NCI-H2196 treated with DMSO at 0.1 percent for 48 hours (cell line): Measurements from ENCODE around the gene TM4SF4.
A peak's percentile ranks its signal among the peaks of the same experiment; 100 is the strongest.

Experiments
- DNase-seq: peaks from one replicate; lab custom pipeline; 2025; ENCODE audit not compliant: unreplicated experiment; lab: John Stamatoyannopoulos, UW

Gene TM4SF4

GRCh38 chr3:149454746-149455145, 19.8 kb upstream of the TM4SF4 start:
- no peak for DNase-seq

GRCh38 chr3:149455366-149455765, 19.1 kb upstream of the TM4SF4 start:
- DNase-seq = no peak

- DNase-seq = no peak
These were observed 18.5 kb upstream of the TM4SF4 start for GRCh38 chr3:149455989-149456388.

- DNase-seq = no peak
These were observed 14.9 kb upstream of the TM4SF4 start for GRCh38 chr3:149459491-149460059.

DNA sequence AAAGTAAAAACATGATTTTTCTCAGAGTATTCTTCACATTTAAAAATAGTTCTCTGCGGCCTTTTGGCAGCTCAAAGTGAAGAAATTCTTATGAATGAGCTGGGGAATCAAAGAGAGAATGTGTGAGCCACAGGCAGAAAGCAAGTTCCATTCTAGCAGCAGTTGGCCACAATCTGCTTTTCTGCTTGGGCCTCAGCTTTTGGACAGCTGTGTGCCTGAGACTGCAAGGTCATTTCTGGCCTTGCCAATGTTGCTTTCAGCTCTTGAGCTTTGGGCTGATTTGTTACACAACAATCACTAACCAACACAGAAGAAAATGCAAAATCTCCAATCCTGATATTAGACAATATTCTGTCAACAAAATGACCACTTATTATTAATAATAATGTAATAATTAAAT, 14.4 kb upstream of the TM4SF4 start:
- DNase-seq = no peak

GRCh38 chr3:149462051-149462450, 12.4 kb upstream of the TM4SF4 start:
- no peak for DNase-seq

GRCh38 chr3:149462581-149463011, 11.9 kb upstream of the TM4SF4 start:
- no peak for DNase-seq

DNA sequence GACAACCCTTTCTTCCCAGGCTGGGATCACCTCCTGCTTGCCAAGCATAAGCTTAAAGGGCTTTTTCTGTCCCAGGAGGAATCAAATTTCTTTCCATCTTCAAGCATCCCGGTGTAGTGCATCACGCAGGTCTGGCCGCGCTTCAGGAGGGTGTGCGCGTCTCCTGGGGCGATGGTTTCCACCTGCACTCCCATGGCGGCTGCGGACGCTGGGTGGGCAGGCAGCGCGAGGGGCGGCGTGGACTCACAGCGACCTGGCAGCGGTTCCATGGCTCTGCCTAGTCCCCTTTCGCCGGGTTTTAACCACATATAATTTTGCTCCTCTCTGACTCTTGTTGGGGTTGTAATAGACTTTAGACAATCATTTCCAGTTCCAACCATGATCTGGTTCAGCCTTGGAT, 10.6 kb upstream of the TM4SF4 start:
- DNase-seq = no peak

- DNase-seq = no peak
These were observed 9.8 kb upstream of the TM4SF4 start for GRCh38 chr3:149464542-149465328.

DNA sequence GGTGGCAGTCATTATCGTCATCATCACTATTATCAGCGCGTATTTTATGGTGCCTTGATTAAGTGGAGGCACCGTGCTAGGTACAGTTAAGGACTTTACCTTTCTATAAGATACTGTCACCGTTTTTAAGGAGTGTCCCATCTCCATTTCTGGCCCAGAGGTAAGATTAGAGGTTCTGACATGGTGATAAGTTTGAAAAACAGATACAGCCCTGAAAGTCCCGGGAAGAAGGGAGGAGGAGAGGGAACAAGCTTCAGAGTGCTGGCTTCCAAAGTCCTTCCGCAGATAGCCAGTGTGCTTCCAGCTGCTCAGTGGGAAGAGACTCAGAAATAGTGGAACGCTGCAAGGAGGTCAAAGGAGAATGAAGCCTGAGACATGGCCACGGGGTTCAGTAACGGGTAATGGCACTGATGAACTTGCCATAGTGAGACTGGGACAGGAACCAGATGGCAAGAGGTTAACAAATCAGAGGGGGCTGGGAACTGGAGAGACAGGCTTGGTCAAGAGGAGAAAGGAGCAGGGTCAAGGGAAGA, 9.1 kb upstream of the TM4SF4 start:
- no peak for DNase-seq

DNA sequence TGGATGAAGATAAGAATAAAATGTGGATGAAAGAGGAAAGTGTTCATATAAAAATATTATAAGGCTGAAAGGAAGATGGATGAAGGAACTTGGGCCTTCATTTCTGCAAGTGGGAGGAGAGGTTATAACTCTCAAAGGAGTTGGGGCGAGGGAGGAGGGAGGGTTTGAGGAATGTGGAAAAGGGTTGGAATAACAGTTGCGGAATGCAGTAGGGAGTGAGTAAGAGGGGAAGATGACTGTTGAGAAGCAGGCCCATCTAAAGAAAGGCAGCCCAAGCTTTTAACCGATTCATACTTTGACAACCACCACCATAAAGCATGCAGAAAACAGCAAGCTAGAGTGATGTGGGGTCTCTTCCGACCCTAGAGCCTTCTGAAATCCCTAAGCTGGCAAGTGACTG, 8.3 kb upstream of the TM4SF4 start:
- DNase-seq = no peak

- no peak for DNase-seq
These were observed 5.8 kb upstream of the TM4SF4 start for GRCh38 chr3:149468504-149469212.

DNA sequence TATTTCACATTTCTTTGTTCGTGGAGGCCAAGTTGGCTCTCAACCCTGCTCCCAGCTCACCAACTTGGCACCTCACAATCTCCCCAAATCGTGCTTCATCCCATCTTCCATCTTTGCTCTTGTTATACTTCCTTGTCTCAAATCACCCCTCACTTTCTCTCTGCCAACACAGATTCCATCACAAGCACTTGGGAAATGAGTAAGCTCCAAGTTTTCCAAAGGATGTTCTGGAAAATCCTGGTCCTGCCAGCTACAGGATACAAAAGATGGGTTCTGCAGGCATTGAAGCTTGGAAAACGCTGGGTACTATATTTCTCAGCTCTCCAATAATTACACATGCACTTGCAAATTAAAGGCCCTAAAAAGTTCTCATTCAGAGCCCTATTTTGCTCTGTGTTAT, 4.1 kb upstream of the TM4SF4 start:
- DNase-seq = no peak

GRCh38 chr3:149472030-149472797, 2.3 kb upstream of the TM4SF4 start:
- DNase-seq = no peak

GRCh38 chr3:149473357-149474249, 894 bp upstream of the TM4SF4 start:
- peak; percentile 14 for DNase-seq

DNA sequence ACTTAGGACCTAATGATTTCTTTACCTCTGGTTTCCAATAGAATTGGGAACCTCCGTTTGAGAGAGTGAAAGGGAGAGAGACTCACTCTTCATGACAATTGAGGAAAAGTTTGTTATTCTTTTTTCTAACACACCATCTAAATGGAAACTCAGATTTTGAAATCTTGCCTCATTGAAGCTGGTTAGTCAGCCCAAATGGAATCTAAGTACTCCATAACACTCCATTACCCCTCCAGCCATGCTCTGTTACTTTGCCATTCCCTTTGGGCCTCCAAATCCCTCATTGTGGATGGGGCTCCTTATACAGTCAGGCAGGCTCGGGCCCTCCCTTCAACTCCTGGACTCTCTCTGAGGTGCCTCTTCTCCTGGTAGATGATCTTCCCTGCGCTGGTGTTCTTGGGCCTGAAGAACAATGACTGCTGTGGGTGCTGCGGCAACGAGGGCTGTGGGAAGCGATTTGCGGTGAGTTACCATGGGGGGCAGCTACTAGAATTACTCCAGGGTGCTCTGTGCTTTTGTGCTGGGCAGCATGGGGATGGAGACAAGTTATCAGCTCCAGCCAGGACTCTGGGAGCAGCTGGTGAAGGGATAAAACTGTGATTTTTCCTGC, 1.1 kb downstream of the TM4SF4 start:
- DNase-seq = no peak

- no peak for DNase-seq
These were observed 1.7 kb downstream of the TM4SF4 start for GRCh38 chr3:149476225-149476624.

DNA sequence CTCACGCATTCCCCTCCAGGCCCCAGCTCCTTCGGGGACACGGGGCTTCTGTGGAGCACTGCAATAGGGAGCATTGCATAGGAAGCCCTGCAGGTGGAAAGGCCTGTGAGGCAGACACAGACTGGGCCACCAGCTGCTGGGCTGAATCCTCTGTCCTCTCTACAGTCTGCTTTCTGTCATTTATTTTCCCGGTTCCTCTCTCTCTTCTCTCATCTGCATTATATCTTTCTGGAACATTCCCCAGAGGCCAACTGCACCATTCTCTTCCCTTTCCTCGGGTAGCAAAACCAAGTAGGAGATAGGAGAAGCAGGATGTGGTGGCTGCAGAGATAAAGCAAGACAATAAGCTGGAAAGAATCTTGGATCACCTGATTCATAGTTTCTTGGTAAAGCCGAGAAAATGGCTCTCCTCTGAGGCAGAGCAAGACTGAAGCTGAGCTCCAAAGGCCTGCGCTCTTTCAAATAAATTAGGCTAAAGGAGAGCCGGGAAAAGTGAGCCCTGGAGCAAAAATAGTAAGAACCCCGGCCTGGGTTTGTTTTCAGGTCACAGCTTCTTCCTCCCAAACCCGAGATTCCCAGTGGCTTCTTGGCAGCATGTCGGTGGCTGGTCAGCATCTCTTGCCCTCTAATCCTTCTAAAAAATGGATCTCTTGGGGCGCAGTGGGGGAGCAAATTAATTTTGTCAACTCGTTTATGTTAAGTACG, 5.3 kb downstream of the TM4SF4 start:
- DNase-seq = no peak
